GM23338 (cell line): ENCODE data around the gene SEC23IP.

Experiments
- CREB1 ChIP-seq: fragments of 250-450 bp; sonication (Bioruptor Pico); IDR thresholded peaks from 2 replicates; pipeline ENCODE4 v1.5.0; 2020; ENCODE audit warnings: low read depth, mild to moderate bottlenecking, moderate library complexity
- CTCF ChIP-seq, 2 experiments: fragments of 200-600 bp in 1 of 2; sonication (generic) in 1 of 2; conservative IDR thresholded peaks; 2 replicates each; pipeline versions ENCODE4 v1.5.1 to v1.6.1; 2016 to 2017; ENCODE audit warnings: antibody characterized with exemption in 2 of 2, low read depth in 2 of 2, mild to moderate bottlenecking in 2 of 2, moderate library complexity in 1 of 2
- EZH2 ChIP-seq: fragments of 200-600 bp; sonication (generic); IDR thresholded peaks from one replicate; pipeline ENCODE4 v1.8.0; 2017; ENCODE audit warnings: antibody characterized with exemption, mild to moderate bottlenecking, low read depth; ENCODE audit not compliant: unreplicated experiment
- EZH2phosphoT487 ChIP-seq: fragments of 200-600 bp; sonication (generic); IDR thresholded peaks from one replicate; pipeline ENCODE4 v1.8.1; 2018; ENCODE audit warnings: antibody characterized with exemption; ENCODE audit not compliant: unreplicated experiment
- JUNB ChIP-seq: IDR thresholded peaks from one replicate; pipeline ENCODE4 v1.6.1; 2016; ENCODE audit warnings: antibody characterized with exemption; ENCODE audit not compliant: unreplicated experiment
- POLR2AphosphoS5 ChIP-seq: IDR thresholded peaks from 2 replicates; pipeline ENCODE4 v1.6.1; 2016; ENCODE audit warnings: antibody characterized with exemption, low read depth
- REST ChIP-seq: IDR thresholded peaks from one replicate; pipeline ENCODE4 v1.6.1; 2018; ENCODE audit warnings: antibody characterized with exemption; ENCODE audit not compliant: unreplicated experiment
- STAT1 ChIP-seq: IDR thresholded peaks from one replicate; pipeline ENCODE4 v1.6.1; 2016; ENCODE audit warnings: antibody characterized with exemption; ENCODE audit not compliant: unreplicated experiment
- ZNF331 ChIP-seq: fragments of 250-450 bp; sonication (Bioruptor Pico); IDR thresholded peaks from 2 replicates; pipeline ENCODE4 v1.5.0; 2020; ENCODE audit warnings: low read depth, mild to moderate bottlenecking, moderate library complexity
- ZNF462 ChIP-seq: fragments of 250-450 bp; sonication (Bioruptor Pico); IDR thresholded peaks from 2 replicates; pipeline ENCODE4 v1.5.0; 2020; ENCODE audit warnings: mild to moderate bottlenecking, moderate library complexity

GRCh38 chr10:119970107-119970506, 77.6 kb downstream of the SEC23IP start:
- no peak for TF ChIP-seq CTCF (conservative IDR thresholded peaks at IDR 0.05; ENCODE audit: low read depth in 2 of 2)
- TF ChIP-seq JUNB = no peak
- no peak for TF ChIP-seq POLR2AphosphoS5
- TF ChIP-seq EZH2 = no peak
- TF ChIP-seq EZH2phosphoT487 = no peak
- TF ChIP-seq CREB1 (CRISPR knock-in tag) = no peak
- no peak for TF ChIP-seq REST
- no peak for TF ChIP-seq ZNF462 (CRISPR knock-in tag)
- TF ChIP-seq STAT1 = no peak
- TF ChIP-seq ZNF331 = no peak
